Measurements from ENCODE around the gene FAM149A.

Gene FAM149A

GRCh38 chr4:186158966-186159365 is 54.5 kb downstream of the FAM149A start:
- no peak for DNase-seq (ENCODE audit: low spot score)

- DNase-seq (ENCODE audit: low spot score) = no peak
Measured at GRCh38 chr4:186159613-186160012, 55.1 kb downstream of the FAM149A start.

GRCh38 chr4:186161138-186161537 is 56.6 kb downstream of the FAM149A start:
- no peak for DNase-seq (ENCODE audit: low spot score)

- DNase-seq (ENCODE audit: low spot score) = no peak
Measured at GRCh38 chr4:186166852-186167512, 62.5 kb downstream of the FAM149A start.

- no peak for DNase-seq (ENCODE audit: low spot score)
Measured at GRCh38 chr4:186167605-186168004, 63.1 kb downstream of the FAM149A start.

- DNase-seq (ENCODE audit: low spot score) = no peak
Measured at GRCh38 chr4:186168750-186169149, 64.2 kb downstream of the FAM149A start.

GRCh38 chr4:186169333-186169944 is 64.9 kb downstream of the FAM149A start:
- DNase-seq (ENCODE audit: low spot score) = no peak

- DNase-seq (ENCODE audit: low spot score) = peak; percentile 54
Measured at GRCh38 chr4:186169945-186170802, 65.7 kb downstream of the FAM149A start.

GRCh38 chr4:186170966-186171365 is 66.5 kb downstream of the FAM149A start:
- no peak for DNase-seq (ENCODE audit: low spot score)

GRCh38 chr4:186172546-186172945 is 68.0 kb downstream of the FAM149A start:
- no peak for DNase-seq (ENCODE audit: low spot score)

- no peak for DNase-seq (ENCODE audit: low spot score)
Measured at GRCh38 chr4:186188107-186188506, 83.6 kb downstream of the FAM149A start.

- no peak for DNase-seq (ENCODE audit: low spot score)
Measured at GRCh38 chr4:186189656-186190055, 85.2 kb downstream of the FAM149A start.

- peak; percentile 59 for DNase-seq (ENCODE audit: low spot score)
Measured at GRCh38 chr4:186190581-186191199, 86.2 kb downstream of the FAM149A start.

- DNase-seq (ENCODE audit: low spot score) = peak; percentile 90
Measured at GRCh38 chr4:186191200-186192065, 86.9 kb downstream of the FAM149A start, which contains the start of gene CYP4V2. Gene CYP4V2, plus strand, starts transcription at chr4:186191567. Its CDS starts 257 bp downstream, at chr4:186191824.

- DNase-seq (ENCODE audit: low spot score) = peak; percentile 73
Measured at GRCh38 chr4:186192066-186192612, 87.6 kb downstream of the FAM149A start.

GRCh38 chr4:186193851-186194250 is 89.3 kb downstream of the FAM149A start:
- DNase-seq (ENCODE audit: low spot score) = no peak

- no peak for DNase-seq (ENCODE audit: low spot score)
Measured at GRCh38 chr4:186196063-186196462, 91.6 kb downstream of the FAM149A start.

- DNase-seq (ENCODE audit: low spot score) = peak; percentile 16
Measured at GRCh38 chr4:186200516-186200915, 96.0 kb downstream of the FAM149A start.

- no peak for DNase-seq (ENCODE audit: low spot score)
Measured at GRCh38 chr4:186201010-186201409, 96.5 kb downstream of the FAM149A start.

GRCh38 chr4:186201535-186202230 is 97.2 kb downstream of the FAM149A start:
- peak; percentile 74 for DNase-seq (ENCODE audit: low spot score)

Data from iPS-NIHi11 (cell line).